LNCAP (cell line): ENCODE measurements around the gene SF3A2.

Experiments
- TF ChIP-seq, protein P1 (sequence below): fragments of 450-650 bp; IDR thresholded peaks from 2 replicates; pipeline ENCODE4 v1.5.1; 2017; ENCODE audit warnings: mild to moderate bottlenecking

Gene SF3A2

DNA sequence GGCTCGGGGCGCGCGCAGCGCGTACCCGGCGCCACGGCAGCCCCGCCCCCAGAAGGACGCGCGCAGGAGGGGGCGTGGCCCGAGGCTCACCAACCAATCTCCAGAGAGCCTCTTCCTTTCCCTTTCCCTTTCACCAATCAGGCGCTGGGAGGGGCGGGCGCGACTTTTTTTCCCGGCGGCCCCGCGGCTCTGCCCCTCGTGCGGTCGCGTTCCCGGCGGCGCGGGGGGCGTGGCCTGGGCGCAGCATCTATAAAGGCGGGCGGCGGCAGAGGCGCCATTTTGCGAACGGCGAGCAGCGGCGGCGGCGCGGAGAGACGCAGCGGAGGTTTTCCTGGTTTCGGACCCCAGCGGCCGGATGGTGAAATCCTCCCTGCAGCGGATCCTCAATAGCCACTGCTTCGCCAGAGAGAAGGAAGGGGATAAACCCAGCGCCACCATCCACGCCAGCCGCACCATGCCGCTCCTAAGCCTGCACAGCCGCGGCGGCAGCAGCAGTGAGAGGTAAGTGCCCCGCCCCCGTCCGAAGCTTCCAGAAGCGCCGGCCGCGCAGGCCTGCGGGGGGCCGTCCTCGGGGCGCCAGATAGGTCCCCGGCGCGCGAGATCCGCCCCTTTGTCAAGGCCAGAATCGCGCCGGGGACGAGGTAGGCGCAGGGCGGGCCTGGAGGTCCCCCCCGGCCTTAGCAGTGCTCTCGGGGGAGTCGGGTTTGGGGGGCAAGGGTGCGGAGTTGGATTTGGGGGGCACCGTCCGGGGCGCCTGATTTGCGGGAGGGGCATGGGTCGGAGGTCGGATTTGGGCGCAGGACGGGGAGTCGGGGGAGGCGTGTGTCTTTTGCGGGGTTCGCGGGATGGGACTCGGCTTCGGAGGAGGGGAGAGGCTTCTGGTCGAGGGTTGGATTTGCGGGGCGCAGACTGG is 32.9 kb downstream of the SF3A2 start:
- TF ChIP-seq, protein P1, sequence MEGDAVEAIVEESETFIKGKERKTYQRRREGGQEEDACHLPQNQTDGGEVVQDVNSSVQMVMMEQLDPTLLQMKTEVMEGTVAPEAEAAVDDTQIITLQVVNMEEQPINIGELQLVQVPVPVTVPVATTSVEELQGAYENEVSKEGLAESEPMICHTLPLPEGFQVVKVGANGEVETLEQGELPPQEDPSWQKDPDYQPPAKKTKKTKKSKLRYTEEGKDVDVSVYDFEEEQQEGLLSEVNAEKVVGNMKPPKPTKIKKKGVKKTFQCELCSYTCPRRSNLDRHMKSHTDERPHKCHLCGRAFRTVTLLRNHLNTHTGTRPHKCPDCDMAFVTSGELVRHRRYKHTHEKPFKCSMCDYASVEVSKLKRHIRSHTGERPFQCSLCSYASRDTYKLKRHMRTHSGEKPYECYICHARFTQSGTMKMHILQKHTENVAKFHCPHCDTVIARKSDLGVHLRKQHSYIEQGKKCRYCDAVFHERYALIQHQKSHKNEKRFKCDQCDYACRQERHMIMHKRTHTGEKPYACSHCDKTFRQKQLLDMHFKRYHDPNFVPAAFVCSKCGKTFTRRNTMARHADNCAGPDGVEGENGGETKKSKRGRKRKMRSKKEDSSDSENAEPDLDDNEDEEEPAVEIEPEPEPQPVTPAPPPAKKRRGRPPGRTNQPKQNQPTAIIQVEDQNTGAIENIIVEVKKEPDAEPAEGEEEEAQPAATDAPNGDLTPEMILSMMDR, result no peak

DNA sequence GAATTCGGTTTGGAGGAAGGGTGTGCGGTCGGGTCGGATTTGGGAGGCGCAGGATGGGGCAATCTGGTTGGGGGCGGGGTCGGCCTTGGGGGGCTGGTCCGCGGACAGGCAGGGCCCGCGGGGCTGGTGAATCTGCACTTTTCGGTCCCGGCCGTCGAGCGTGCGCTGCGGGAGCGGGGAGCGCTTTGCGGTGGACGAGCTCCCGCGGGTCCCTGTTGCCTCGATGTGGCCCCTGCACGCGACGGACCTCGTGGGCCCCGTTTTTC is 33.5 kb downstream of the SF3A2 start:
- TF ChIP-seq, protein P1, result no peak

DNA sequence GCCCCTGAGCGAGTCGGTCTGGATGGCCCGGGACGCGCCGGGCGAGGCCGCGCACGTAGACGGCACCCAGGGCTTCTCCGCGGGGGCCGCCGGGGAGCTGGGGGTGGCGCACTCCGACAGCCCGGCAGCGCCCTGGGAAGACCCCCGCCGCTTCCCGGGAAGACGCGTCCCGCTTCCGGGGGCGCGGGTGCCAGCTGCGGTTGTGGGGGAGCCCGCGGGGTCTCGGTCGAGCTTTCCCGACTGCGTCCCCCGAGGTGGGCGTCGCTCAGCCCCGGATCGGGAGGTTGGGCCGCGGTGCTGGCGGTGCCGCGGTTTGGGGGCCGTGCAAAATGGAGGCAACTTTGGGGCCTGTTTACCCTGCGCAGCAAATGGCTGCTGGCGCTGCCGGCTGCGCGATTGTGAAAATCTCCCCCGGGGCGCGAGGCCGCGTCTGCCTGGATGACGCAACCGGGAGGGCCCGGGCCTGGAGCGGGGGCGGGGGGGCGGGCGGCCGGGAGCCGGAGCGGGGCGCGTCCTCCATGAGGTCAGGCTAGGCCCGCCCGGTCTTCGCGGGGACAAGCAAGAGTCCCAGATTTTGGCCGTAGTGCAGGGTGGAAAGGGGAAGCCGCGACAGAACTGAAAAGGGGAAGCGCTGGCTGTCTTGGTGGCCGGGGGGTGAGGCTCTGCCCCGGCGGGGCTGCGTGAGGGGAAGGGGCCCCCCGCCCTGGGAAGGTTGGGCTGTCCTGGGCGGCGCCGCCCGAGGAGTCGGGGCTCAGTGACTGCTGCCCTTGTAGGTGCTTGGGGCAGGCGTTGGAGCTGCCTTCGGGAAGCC is 34.0 kb downstream of the SF3A2 start:
- TF ChIP-seq, protein P1, result no peak

DNA sequence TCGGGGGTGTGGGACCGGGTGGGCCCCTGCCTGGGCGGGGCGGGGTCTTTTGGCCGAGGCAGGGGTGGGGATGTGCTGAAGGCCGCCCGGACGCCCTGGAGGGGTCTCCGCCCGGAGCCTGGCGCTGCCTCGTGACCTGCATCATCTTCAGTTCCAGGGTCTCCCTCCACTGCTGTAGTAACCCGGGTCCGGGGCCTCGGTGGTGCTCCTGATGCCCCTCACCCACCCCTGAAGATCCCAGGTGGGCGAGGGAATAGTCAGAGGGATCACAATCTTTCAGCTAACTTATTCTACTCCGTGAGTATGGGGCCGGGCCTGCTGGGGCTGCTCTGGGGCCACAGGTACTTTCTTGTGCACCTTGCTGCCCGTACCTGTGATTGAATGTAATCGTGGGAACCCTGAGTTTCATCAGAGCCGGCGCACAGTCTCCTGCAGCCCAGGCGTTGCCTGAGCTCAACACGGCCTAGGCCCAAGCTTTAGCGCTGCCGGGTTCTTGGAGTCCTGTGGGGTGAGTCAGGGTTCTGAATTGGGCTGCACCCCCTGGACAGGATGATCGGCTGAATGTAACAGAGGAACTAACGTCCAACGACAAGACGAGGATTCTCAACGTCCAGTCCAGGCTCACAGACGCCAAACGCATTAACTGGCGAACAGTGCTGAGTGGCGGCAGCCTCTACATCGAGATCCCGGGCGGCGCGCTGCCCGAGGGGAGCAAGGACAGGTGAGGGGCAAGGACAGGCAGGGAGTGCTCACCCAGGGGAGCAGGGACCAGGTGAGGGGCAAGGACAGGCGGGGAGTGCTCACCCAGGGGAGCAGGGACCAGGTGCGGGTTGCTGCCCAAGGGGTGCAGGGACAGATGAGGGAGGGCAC is 34.8 kb downstream of the SF3A2 start:
- TF ChIP-seq, protein P1, result no peak

DNA sequence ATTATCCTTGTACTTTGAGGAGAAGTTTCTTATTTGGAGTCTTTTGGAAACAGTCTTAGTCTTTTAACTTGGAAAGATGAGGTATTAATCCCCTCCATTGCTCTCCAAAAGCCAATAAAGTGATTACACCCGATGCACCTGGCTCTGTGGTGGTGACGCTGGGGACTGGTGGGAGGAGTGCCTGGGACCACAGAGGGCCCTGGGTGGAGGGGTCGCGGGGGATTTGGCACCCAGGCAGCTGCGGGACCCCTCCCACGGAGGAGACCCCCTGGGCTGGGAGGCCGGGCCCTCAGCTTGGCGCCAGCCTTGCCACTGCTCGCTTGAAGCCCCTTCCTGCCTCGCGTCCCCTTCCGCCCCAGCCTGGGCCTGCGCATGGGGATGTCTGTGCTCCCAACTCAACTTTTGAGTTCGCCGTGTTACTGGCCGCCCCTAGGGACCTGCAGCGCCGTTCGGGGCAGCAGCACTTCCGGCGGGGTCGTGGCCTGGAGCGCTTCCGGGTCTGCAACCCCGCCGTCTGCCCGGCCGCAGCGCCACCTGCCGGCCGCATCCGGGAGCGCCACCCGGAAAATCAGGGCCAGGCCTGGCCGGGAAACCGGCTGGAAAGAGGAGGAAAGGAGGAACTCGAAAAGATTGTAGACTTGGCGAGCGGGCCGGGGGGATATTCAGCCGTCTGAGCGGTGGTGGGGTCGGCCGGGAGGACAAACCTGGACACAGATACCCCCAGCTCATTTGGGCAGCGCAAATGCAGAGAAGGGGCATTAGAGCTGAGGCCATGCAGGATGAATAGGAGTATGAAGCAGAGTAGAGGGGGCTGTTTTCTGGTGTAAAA is 36.9 kb downstream of the SF3A2 start:
- TF ChIP-seq, protein P1, result peak; percentile 97

DNA sequence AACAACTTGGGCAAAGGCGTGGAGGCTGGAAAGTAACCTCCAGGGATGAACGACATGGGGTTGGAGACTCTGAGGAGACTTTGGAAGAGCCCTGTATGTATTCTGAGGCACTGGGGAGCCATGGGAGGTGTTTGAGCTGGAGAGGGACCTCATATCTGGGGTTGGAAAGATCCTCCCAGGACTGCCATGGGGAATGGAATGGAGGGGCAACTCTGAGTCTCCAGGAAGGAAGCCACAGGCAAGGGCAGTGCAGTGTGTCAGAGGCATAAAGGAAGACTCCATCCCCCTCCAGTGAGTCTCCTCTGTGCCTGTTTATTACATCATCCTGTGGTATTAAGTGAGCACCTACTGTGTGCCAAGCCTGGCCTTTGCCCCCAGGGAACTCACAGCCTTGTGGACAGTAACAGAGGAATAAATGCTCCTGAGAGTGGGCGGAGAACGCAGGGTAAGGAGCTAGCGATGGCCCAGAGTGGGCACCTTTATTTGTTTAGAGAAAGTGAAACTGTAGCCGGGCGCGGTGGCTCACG is 37.6 kb downstream of the SF3A2 start:
- TF ChIP-seq, protein P1, result no peak
